ENCODE measurements around the gene TAX1BP1.
"Not testable (repeated sequence)": the region's sequence is repeated elsewhere in the genome, so short reads cannot be mapped to it uniquely, and the experiment has no call there.

TAX1BP1 gene

DNA sequence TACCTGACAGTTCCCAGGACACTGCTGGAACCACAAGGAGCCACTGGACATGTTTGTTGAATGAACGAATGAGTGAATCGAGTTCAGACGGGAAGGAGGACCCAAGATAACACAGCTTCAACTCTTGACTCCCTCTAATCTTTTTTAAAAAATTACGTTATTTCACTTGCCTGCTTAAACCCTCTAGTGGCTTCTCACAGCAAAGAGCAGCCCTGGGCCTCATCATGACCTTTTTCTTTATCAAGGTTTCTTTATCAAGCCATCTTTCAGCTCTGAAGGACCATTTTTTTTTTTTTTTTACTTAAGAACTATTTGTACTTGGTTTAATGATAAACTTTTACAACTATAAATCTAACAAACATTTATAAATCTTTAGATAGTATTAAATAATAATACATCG, 110.6 kb downstream of the TAX1BP1 start:
- DNase-seq = no peak

DNA sequence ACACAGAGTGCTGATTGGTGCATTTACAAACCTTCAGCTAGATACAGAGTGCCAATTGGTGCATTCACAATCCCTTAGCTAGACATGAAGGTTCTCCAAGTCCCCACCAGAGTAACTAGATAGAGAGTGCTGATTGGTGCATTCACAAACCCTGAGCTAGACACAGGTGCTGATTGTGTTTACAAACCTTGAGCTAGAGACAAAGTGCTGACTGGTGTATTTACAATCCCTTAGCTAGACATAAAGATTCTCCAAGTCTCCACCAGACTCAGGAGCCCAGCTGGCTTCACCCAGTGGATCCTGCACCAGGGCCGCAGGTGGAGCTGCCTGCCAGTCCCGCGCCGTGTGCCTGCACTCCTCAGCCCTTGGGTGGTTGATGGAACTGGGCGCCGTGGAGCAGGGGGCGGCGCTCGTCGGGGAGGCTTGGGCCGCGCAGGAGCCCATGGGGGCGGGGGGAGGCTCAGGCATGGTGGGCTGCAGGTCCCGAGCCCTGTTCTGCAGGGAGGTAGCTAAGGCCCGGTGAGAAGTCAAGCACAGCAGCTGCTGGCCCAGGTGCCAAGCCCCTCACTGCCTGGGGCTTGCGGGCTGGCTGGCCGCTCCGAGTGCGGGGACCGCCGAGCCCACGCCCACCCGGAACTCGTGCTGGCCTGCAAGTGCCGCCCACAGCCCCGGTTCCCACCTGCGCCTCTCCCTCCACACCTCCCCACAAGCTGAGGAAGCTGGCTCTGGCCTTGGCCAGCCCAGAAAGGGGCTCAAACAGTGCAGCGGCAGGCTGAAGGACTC, 116.9 kb downstream of the TAX1BP1 start:
- DNase-seq = not testable (repeated sequence)

GRCh38 chr7:27860800-27861199, 120.8 kb downstream of the TAX1BP1 start:
- no peak for DNase-seq

DNA sequence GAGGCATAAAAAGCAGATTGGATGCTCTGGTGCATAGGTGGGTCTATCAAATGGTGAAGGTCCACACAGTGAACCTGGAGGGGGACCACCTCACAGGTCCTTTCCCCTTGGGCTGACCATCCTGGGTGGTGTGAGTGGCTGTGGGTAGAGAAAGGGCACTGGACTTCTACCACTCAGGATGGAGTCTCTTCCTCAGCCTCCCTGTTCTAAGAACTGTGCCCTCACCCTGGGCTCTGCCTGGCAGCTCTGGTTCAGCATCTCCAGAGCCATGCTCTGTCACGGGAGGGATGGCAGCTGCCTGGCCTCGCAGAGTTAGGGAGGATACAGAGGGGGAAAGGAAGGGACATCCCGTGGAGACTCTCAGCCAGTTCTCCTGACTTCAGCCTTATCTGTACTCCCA, 121.8 kb downstream of the TAX1BP1 start:
- no peak for DNase-seq

GRCh38 chr7:27863880-27864279, 123.9 kb downstream of the TAX1BP1 start:
- no peak for DNase-seq

- no peak for DNase-seq
Observed at GRCh38 chr7:27866256-27866655, 126.3 kb downstream of the TAX1BP1 start.

DNA sequence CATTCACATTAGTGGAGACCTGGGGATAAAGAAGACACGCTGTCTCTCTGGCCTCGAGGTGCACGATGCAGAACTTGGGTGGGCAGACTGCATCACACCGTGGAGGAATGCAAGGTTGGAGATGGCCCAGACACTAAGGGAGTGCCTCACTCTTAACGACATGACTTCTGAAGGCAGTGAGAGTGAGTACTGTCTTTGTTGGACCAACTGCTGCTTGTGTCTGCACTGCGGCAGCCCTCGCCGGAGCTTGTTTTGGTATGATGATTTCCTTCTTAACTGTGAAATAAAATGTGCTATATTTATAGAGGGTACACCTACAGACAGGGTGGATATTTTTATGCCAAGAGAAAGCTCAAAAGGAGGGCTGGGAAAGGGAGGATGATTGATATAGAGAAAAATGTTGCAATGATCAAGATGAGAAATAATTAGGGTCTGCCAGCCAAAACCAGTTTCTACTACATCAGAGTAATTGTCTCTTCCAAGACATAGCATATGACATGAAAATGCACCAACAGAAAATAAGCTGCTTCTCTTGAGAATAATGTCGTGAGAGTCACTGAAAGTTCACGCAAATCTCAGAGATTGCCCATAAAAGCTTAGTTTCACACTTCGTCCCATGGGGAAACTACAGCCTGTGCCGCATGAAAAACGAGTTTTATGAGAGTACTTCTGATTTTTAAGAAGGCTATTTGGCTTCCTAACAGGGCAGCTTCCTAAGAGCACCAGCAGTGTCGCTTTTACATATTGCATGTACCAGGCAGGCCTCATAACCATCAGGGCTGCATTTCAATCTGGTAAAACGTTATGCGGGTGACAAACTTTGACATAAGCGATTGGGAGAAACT, 127.1 kb downstream of the TAX1BP1 start:
- no peak for DNase-seq

DNA sequence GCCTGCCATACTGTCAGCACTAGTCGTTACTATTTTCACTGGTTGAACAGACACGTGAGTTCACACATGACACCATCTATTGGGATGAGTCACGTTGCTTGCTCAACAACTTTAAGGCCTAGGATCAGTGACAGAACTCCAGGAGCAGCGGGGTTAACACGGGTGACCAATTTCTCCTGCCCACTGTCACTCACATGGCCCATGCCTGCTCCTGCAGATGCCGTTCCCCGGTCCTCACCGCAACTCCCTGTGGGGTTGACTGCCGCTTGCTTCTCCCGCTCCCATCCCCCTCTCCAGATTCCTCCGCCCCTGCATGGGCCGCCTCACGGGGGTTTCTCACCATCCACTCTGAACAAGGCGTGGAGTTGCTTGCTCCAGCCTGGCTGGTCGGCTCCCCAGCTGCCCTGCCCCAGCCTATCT, 128.2 kb downstream of the TAX1BP1 start:
- DNase-seq = no peak

DNA sequence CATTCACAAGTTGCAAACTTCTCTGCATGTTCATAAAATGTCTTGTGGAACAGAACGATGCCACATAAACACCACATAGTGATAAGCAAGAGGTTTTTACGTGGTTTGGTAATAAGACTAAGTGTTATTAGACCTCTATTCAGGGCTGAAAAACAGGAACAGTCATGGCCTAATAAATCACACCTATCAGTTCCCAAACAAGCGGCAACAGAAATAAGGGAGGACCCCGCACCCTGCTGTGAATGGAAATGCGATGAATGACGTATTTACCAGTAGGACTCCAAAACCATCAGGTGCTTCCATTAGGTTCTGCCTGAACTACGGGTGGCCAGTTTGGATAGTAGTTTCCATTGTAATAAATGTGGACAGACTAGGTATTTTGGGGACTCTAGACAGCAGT, 129.1 kb downstream of the TAX1BP1 start:
- DNase-seq = no peak

GRCh38 chr7:27870595-27870994, 130.6 kb downstream of the TAX1BP1 start:
- DNase-seq = no peak

DNA sequence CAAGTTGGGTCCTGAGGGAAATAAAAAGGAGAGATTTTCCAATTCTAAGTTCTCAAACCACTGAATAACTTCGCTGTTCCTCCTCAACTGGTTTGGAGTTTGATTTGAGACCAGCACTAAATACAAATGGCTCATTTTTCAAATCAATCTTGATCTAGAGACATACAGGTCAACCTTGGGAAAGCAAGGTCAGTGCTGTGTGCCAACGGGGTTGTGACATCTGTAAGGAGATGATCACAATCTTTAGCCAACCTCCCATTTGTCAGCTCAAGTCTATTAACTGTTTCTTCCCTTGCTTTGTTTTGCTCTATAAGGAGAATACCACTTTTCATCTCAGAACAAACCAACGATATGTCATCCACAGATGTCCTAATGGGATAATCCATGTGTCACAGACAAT, 131.1 kb downstream of the TAX1BP1 start:
- no peak for DNase-seq

DNA sequence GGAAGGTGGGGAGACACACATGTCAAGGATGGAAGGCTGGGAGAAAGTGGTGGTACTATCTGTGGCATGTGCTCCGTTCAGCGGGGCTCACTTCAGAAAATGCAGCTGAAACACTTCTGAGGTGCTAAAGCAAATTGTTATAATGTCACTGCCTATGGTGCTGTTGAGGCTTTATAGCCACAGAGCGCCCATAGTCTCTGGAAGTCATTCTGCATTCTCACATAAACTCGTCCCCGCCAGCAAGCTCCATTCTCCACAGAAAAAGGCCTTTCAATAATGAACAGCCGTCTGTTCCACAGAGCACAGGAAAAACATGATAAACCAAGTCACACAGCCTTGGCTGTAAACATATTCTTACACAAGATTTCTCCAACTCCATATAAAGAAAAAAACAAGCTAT, 131.9 kb downstream of the TAX1BP1 start:
- DNase-seq = no peak

- no peak for DNase-seq
Observed at GRCh38 chr7:27872356-27873275, 132.7 kb downstream of the TAX1BP1 start.

DNA sequence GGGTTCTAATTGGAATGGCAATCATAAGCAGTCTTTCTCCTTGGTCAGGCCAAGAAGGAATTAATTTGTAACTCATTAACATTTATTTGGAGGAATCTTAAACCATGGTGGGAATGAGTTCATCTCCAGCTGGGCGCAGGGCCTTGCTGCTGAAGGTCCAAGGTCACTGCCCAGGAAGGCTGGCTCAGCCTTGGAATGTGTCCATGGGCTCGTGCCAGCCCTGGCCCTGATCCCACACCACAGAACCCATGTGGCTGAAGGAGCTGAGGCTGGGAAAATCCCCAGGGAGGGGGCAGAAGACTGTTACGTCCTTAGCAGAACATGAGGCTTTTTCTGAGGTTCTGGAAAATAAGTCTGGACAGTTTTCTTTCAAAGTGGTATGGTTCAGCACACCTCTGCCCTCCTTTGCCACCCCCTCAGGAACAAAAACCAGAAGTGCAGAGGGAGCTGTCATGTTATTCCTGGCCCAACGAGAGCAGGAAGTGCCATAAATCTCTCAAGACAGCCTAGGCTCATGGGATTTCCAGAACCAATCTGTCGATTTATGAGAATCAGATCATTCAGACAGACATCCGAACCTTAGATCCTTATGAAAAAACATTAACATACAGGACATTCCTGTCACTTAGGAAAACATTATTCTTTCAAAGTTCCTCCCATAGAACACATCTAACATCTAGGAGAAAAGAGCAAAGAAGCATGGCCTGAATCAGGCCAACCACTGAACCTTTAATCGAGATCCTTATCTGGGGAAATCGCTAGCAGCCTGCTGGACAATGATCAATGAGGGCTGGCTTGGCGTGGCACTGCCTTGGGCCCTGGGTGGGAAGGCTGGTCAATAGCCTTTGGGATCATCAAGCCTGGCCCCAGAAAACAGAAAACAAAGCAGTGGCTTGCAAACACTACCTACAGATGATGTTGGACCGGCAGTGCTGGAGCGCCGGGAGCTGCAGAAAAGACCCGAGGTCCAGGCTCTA, 134.3 kb downstream of the TAX1BP1 start:
- no peak for DNase-seq

GRCh38 chr7:27875061-27875460, 135.1 kb downstream of the TAX1BP1 start:
- DNase-seq = no peak

- DNase-seq = no peak
Observed at GRCh38 chr7:27875832-27876231, 135.9 kb downstream of the TAX1BP1 start.

GRCh38 chr7:27876756-27877155, 136.8 kb downstream of the TAX1BP1 start:
- no peak for DNase-seq

All from NCI-H1092 (cell line).